A549 (cell line): ENCODE measurements around the gene PHYKPL.

Source experiments
- CHD2 ChIP-seq: fragments of 150-350 bp; IDR thresholded peaks from 2 replicates; pipeline ENCODE4 v1.6.1; 2014; ENCODE audit warnings: low read length; ENCODE audit not compliant: partially characterized antibody
- NPAS2 ChIP-seq: fragments of 250-450 bp; sonication (Bioruptor Pico); IDR thresholded peaks from 2 replicates; pipeline ENCODE4 v1.8.0; 2022; ENCODE audit warnings: mild to moderate bottlenecking, moderate library complexity, borderline replicate concordance
- TF ChIP-seq, protein P1 (sequence below): fragments of >200 bp; sonication (Bioruptor Twin); formaldehyde crosslinking; IDR thresholded peaks from 3 replicates; pipeline ENCODE4 v1.5.1; 2016
- TF ChIP-seq, protein P2 (sequence below): IDR thresholded peaks from 2 replicates; pipeline ENCODE4 v1.6.1; 2012

DNA sequence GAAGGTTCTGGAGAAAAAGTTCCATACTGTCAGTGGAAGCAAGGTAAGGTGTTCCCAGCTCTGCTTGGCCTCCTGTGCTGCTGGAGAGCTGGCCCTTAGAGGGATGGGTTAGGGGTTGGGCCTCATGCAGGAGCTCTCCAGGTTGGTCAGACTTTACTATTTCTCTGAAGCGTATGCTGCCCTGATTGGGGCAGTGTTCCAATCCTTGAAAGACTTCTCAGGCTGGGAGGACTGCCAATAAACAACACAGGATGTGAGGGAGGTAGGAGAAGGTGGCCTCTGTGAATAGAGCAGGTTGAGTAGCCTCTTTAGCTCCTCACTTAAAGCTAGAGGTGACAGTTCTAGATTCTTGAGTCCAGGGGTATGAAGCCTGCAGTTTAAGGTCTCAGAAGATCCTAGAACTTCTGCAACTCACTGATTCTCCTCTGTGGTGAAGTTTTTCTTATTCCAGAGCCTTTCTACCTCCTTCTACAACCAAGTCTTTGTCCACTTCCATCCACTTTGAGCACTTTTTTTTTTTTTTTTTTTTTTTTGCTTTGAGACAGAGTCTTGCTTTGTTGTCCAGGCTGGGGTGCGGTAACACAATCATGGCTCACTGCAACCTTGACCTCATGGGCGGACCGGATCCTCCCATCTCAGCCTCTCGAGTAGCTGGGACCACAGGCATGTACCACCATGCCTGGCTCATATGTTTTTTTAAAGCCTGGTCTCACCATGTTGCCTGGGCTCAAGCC, 25.3 kb downstream of the PHYKPL start:
- TF ChIP-seq NPAS2 (CRISPR knock-in tag) (no peak), CHD2 (no peak)
- TF ChIP-seq, protein P1, sequence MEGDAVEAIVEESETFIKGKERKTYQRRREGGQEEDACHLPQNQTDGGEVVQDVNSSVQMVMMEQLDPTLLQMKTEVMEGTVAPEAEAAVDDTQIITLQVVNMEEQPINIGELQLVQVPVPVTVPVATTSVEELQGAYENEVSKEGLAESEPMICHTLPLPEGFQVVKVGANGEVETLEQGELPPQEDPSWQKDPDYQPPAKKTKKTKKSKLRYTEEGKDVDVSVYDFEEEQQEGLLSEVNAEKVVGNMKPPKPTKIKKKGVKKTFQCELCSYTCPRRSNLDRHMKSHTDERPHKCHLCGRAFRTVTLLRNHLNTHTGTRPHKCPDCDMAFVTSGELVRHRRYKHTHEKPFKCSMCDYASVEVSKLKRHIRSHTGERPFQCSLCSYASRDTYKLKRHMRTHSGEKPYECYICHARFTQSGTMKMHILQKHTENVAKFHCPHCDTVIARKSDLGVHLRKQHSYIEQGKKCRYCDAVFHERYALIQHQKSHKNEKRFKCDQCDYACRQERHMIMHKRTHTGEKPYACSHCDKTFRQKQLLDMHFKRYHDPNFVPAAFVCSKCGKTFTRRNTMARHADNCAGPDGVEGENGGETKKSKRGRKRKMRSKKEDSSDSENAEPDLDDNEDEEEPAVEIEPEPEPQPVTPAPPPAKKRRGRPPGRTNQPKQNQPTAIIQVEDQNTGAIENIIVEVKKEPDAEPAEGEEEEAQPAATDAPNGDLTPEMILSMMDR = no peak
- TF ChIP-seq, protein P2, sequence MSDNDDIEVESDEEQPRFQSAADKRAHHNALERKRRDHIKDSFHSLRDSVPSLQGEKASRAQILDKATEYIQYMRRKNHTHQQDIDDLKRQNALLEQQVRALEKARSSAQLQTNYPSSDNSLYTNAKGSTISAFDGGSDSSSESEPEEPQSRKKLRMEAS = no peak
